GM18507 (cell line): ENCODE results near the gene KATNA1.
A peak's percentile ranks its signal among the peaks of the same experiment; 100 is the strongest.
"Not testable (repeated sequence)": the region's sequence is repeated elsewhere in the genome, so short reads cannot be mapped to it uniquely, and the experiment has no call there.

Experiments
- DNase-seq: peaks from one replicate; pipeline ENCODE4 v3.0.0; 2011; ENCODE audit warnings: low read depth; ENCODE audit not compliant: insufficient read length; ENCODE audit errors: extremely low spot score
- FAIRE-seq: peaks from 2 replicates; lab custom pipeline; 2011; peaks lifted over from hg19 to GRCh38; lab: Jason Lieb, UNC

The KATNA1 gene

GRCh38 chr6:149648148-149649145 is at the start of gene KATNA1:
KATNA1 (minus strand) TSS chr6:149648714; CDS start chr6:149638547, 10,167 bp downstream.
- peak; percentile 93 for FAIRE-seq

GRCh38 chr6:149698175-149698574 is 49.7 kb upstream of the KATNA1 start:
- no peak for DNase-seq
- no peak for FAIRE-seq

More at GRCh38 chr6:149648148-149649145, at the start of gene KATNA1:
- DNase-seq: peak; percentile 96

- FAIRE-seq (no peak), DNase-seq (no peak)
Observed at GRCh38 chr6:149696901-149697300, 48.4 kb upstream of the KATNA1 start.

- no peak for FAIRE-seq
Observed at GRCh38 chr6:149694921-149695320, 46.4 kb upstream of the KATNA1 start.

GRCh38 chr6:149691201-149691600 is 42.7 kb upstream of the KATNA1 start:
- no peak for FAIRE-seq
- no peak for DNase-seq

More at GRCh38 chr6:149694921-149695320, 46.4 kb upstream of the KATNA1 start:
- DNase-seq: no peak

GRCh38 chr6:149686230-149686629 is 37.7 kb upstream of the KATNA1 start:
- FAIRE-seq (no peak), DNase-seq (no peak)

GRCh38 chr6:149683256-149683859 is 34.8 kb upstream of the KATNA1 start:
- DNase-seq: no peak
- peak; percentile 33 for FAIRE-seq

- not testable (repeated sequence) for FAIRE-seq, DNase-seq
Observed at GRCh38 chr6:149681845-149682244, 33.3 kb upstream of the KATNA1 start.

- peak; percentile 18 for FAIRE-seq
- DNase-seq: no peak
Observed at GRCh38 chr6:149681209-149681608, 32.7 kb upstream of the KATNA1 start.

GRCh38 chr6:149680503-149680902 is 32.0 kb upstream of the KATNA1 start:
- DNase-seq: no peak
- FAIRE-seq: no peak

GRCh38 chr6:149672265-149672664 is 23.8 kb upstream of the KATNA1 start:
- DNase-seq, FAIRE-seq: not testable (repeated sequence)

- FAIRE-seq: no peak
- DNase-seq: no peak
Observed at GRCh38 chr6:149660028-149660427, 11.5 kb upstream of the KATNA1 start.

- DNase-seq (no peak), FAIRE-seq (no peak)
Observed at GRCh38 chr6:149657441-149657840, 8.9 kb upstream of the KATNA1 start.

GRCh38 chr6:149651056-149651455 is 2.5 kb upstream of the KATNA1 start:
- DNase-seq (no peak), FAIRE-seq (no peak)

- DNase-seq (no peak), FAIRE-seq (no peak)
Observed at GRCh38 chr6:149646599-149646998, 1.9 kb downstream of the KATNA1 start.

GRCh38 chr6:149642829-149643580 is 5.5 kb downstream of the KATNA1 start:
- DNase-seq (no peak), FAIRE-seq (peak; percentile 46)

GRCh38 chr6:149636124-149636523 is 12.4 kb downstream of the KATNA1 start:
- FAIRE-seq: no peak
- no peak for DNase-seq

- FAIRE-seq (peak; percentile 49), DNase-seq (no peak)
Observed at GRCh38 chr6:149634315-149634714, 14.2 kb downstream of the KATNA1 start.

GRCh38 chr6:149628875-149629510 is 19.5 kb downstream of the KATNA1 start:
- FAIRE-seq: peak; percentile 88

More at GRCh38 chr6:149628875-149629510, 19.5 kb downstream of the KATNA1 start:
- DNase-seq: no peak
